GM18498 (cell line): ENCODE measurements around the gene CAB39L.
"Not testable (repeated sequence)": the region's sequence is repeated elsewhere in the genome, so short reads cannot be mapped to it uniquely, and the experiment has no call there.

ENCODE experiments used
- ATAC-seq: cut with Tn5 transposase; IDR thresholded peaks from one replicate; pipeline ENCODE4 v1.9.1; 2021; ENCODE audit warnings: mild to moderate bottlenecking, moderate library complexity; ENCODE audit not compliant: unreplicated experiment

CAB39L gene

GRCh38 chr13:49348751-49349150 lies 95.1 kb downstream of the CAB39L start:
- ATAC-seq: no peak

GRCh38 chr13:49347650-49348385 lies 96.0 kb downstream of the CAB39L start:
- no peak for ATAC-seq

- no peak for ATAC-seq
Measured at GRCh38 chr13:49346460-49346859, 97.4 kb downstream of the CAB39L start.

GRCh38 chr13:49343731-49344130 lies 100.1 kb downstream of the CAB39L start:
- ATAC-seq: no peak

- no peak for ATAC-seq
Measured at GRCh38 chr13:49343255-49343654, 100.6 kb downstream of the CAB39L start.

GRCh38 chr13:49342454-49342853 lies 101.4 kb downstream of the CAB39L start:
- ATAC-seq: no peak

- ATAC-seq: no peak
Measured at GRCh38 chr13:49341941-49342340, 101.9 kb downstream of the CAB39L start.

GRCh38 chr13:49341517-49341916 lies 102.3 kb downstream of the CAB39L start:
- ATAC-seq: no peak

- no peak for ATAC-seq
Measured at GRCh38 chr13:49340161-49340560, 103.7 kb downstream of the CAB39L start.

GRCh38 chr13:49336655-49337054 lies 107.2 kb downstream of the CAB39L start:
- ATAC-seq: no peak

GRCh38 chr13:49330546-49330864 lies 113.4 kb downstream of the CAB39L start:
- no peak for ATAC-seq

GRCh38 chr13:49329831-49330545 lies 113.9 kb downstream of the CAB39L start:
- no peak for ATAC-seq

GRCh38 chr13:49327145-49327544 lies 116.7 kb downstream of the CAB39L start:
- ATAC-seq: not testable (repeated sequence)

GRCh38 chr13:49326222-49326917 lies 117.5 kb downstream of the CAB39L start:
- no peak for ATAC-seq

GRCh38 chr13:49323344-49323743 lies 120.5 kb downstream of the CAB39L start:
- no peak for ATAC-seq

- no peak for ATAC-seq
Measured at GRCh38 chr13:49322702-49323101, 121.2 kb downstream of the CAB39L start.

GRCh38 chr13:49320975-49321374 lies 122.9 kb downstream of the CAB39L start:
- no peak for ATAC-seq

- no peak for ATAC-seq
Measured at GRCh38 chr13:49319951-49320350, 123.9 kb downstream of the CAB39L start.

GRCh38 chr13:49319551-49319950 lies 124.3 kb downstream of the CAB39L start:
- no peak for ATAC-seq

- no peak for ATAC-seq
Measured at GRCh38 chr13:49315756-49316482, 127.9 kb downstream of the CAB39L start.

- ATAC-seq: no peak
Measured at GRCh38 chr13:49315036-49315565, 128.8 kb downstream of the CAB39L start.
